ENCODE measurements around the gene LINC01488.

The LINC01488 gene

DNA sequence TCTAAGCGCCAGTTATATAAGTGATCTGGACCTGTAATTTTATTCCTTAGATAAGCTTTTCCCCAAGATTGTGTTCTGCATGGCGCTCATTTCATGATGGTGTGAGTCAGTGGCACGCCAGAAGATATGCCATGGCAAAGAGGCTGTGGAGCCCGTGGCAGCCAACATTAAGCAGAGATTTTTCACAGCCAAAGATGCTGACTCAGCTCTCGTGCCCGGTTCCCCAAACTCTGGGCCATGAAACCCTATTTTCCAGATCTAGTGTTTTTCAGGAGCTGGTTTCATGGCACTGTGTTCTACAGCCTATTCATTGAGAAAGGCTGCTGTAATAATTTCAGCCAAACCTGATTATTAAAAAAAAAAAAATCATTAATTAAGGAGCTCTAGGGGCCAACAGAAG is 15.4 kb upstream of the LINC01488 start:
- Histone ChIP-seq H3K4me3 (ENCODE audit: low read depth, low read length) (no peak overlapping the region), H3K27ac (no peak overlapping the region), H3K4me2 (ENCODE audit: low read length) (no peak overlapping the region), H3K9ac (no peak overlapping the region), H3K9me3 (ENCODE audit: control insufficient read depth, low read length) (no peaks in the 10 kb centered on the region), H3K4me1 (no peaks in the 10 kb centered on the region), H3K36me3 (ENCODE audit: control insufficient read depth, insufficient read depth, low read length) (no peaks in the 10 kb centered on the region), H2AFZ (no peak overlapping the region), H3K27me3 (ENCODE audit: control insufficient read depth, insufficient read depth, low read length) (no peaks in the 10 kb centered on the region), H3K79me2 (no peaks in the 10 kb centered on the region)
- no peak for TF ChIP-seq CTCF (IDR thresholded peaks at IDR 0.05)

GRCh38 chr11:69467196-69467595 is 14.3 kb upstream of the LINC01488 start:
- Histone ChIP-seq H3K9ac (no peak overlapping the region), H3K9me3 (ENCODE audit: control insufficient read depth, low read length) (no peaks in the 10 kb centered on the region), H3K4me1 (no peaks in the 10 kb centered on the region), H3K27ac (no peak overlapping the region), H3K36me3 (ENCODE audit: control insufficient read depth, insufficient read depth, low read length) (no peaks in the 10 kb centered on the region), H2AFZ (no peak overlapping the region), H3K79me2 (no peaks in the 10 kb centered on the region), H3K27me3 (ENCODE audit: control insufficient read depth, insufficient read depth, low read length) (no peaks in the 10 kb centered on the region), H3K4me2 (ENCODE audit: low read length) (no peak overlapping the region), H3K4me3 (ENCODE audit: low read depth, low read length) (no peak overlapping the region)
- TF ChIP-seq CTCF (IDR thresholded peaks at IDR 0.05): no peak

GRCh38 chr11:69467646-69468045 is 13.8 kb upstream of the LINC01488 start:
- Histone ChIP-seq H3K27me3 (ENCODE audit: control insufficient read depth, insufficient read depth, low read length) (no peaks in the 10 kb centered on the region), H2AFZ (no peak overlapping the region), H3K79me2 (no peaks in the 10 kb centered on the region), H3K36me3 (ENCODE audit: control insufficient read depth, insufficient read depth, low read length) (no peaks in the 10 kb centered on the region), H3K4me2 (ENCODE audit: low read length) (no peak overlapping the region), H3K9me3 (ENCODE audit: control insufficient read depth, low read length) (no peaks in the 10 kb centered on the region), H3K4me3 (ENCODE audit: low read depth, low read length) (no peak overlapping the region), H3K27ac (no peak overlapping the region), H3K4me1 (no peaks in the 10 kb centered on the region), H3K9ac (no peak overlapping the region)
- TF ChIP-seq CTCF (IDR thresholded peaks at IDR 0.05): no peak

DNA sequence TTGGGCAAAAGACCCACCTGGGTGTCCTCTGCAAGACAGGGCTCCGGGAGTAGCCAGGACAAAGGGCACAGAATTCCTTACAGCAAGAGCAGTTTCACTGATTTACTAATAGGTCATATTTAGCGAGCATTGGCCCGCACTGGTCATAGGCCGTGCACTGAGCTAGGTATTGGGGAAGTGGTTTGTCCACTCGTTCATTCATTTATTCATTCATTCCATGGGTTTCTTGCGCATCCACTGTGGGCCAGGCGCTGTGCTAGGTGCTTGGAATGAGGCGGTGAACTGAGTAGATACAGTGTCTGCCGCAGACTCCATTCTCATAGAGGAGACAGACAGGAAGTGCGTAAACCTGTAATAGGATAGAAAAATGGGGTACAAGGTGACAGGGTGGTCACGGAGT is 13.2 kb upstream of the LINC01488 start:
- Histone ChIP-seq H3K9me3 (ENCODE audit: control insufficient read depth, low read length) (no peaks in the 10 kb centered on the region), H3K79me2 (no peaks in the 10 kb centered on the region), H3K4me3 (ENCODE audit: low read depth, low read length) (no peak overlapping the region), H3K4me1 (no peaks in the 10 kb centered on the region), H3K4me2 (ENCODE audit: low read length) (no peak overlapping the region), H3K27ac (no peak overlapping the region), H3K36me3 (ENCODE audit: control insufficient read depth, insufficient read depth, low read length) (no peaks in the 10 kb centered on the region), H3K27me3 (ENCODE audit: control insufficient read depth, insufficient read depth, low read length) (no peaks in the 10 kb centered on the region), H2AFZ (no peak overlapping the region), H3K9ac (no peak overlapping the region)
- TF ChIP-seq CTCF (IDR thresholded peaks at IDR 0.05): no peak

All from parathyroid adenoma (tissue), 2 donors.